ENCODE results near the gene GBA2.

GBA2 gene

DNA sequence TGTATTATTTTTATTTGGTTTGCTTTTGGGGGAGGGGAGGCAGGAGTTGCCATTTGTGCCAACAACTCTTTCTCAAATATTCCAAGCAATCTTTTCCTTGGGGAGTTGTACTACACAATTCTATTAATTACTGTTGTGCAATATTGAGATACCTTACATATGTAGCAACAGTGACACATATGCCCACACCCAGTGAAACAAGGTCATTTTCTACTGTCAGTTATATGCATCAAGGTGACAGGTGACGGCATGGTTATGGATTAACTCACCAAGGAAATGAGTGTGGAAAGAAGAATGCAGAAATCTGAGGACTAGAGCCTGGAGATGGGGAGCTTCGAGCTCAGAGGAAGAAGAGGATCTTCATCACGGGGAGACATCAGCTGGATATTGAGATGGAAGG lies 22.9 kb upstream of the GBA2 start:
- no peaks in the 10 kb centered on the region for H3K9me3 ChIP-seq
- no peak overlapping the region for H3K4me3 ChIP-seq (ENCODE audit: low read depth in 1 of 2, low read length in 1 of 2)
- peaks cover 18 to 20% of the 10 kb centered on the region in 2 experiments for H3K4me1 ChIP-seq (ENCODE audit: control insufficient read depth in 1 of 2, insufficient read depth in 1 of 2, low read depth in 1 of 2, low read length in 1 of 2)
- no peaks in the 10 kb centered on the region for H3K27me3 ChIP-seq
- no peak overlapping the region for H3K27ac ChIP-seq
- H3K36me3 ChIP-seq, result no peaks in the 10 kb centered on the region
- TF ChIP-seq, protein P1, sequence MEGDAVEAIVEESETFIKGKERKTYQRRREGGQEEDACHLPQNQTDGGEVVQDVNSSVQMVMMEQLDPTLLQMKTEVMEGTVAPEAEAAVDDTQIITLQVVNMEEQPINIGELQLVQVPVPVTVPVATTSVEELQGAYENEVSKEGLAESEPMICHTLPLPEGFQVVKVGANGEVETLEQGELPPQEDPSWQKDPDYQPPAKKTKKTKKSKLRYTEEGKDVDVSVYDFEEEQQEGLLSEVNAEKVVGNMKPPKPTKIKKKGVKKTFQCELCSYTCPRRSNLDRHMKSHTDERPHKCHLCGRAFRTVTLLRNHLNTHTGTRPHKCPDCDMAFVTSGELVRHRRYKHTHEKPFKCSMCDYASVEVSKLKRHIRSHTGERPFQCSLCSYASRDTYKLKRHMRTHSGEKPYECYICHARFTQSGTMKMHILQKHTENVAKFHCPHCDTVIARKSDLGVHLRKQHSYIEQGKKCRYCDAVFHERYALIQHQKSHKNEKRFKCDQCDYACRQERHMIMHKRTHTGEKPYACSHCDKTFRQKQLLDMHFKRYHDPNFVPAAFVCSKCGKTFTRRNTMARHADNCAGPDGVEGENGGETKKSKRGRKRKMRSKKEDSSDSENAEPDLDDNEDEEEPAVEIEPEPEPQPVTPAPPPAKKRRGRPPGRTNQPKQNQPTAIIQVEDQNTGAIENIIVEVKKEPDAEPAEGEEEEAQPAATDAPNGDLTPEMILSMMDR (IDR thresholded peaks at IDR 0.05), result no peak

DNA sequence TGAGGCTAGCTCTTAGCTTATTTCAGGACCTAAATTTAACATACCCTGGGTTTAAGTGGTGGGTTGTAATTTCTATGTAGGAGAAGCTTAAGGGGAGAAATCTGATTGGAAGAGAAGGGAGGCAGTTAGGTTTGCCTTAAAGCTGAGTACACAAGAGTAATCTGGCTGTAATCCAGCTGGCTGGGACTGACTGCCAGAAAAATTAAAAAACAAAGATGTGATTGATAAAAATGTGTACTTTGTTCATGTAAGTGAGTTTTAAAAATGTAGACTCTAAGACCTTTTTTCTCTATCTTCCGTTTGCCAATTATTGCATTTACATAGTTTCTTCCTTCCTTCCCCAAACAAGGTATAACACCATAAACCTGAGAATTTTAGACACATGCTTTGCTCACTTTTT lies 22.5 kb upstream of the GBA2 start:
- Histone ChIP-seq H3K4me1 (ENCODE audit: control insufficient read depth in 1 of 2, insufficient read depth in 1 of 2, low read depth in 1 of 2, low read length in 1 of 2) (peaks cover 18 to 20% of the 10 kb centered on the region in 2 experiments), H3K27ac (no peak overlapping the region), H3K36me3 (no peaks in the 10 kb centered on the region), H3K9me3 (no peaks in the 10 kb centered on the region), H3K27me3 (no peaks in the 10 kb centered on the region), H3K4me3 (ENCODE audit: low read depth in 1 of 2, low read length in 1 of 2) (no peak overlapping the region)
- TF ChIP-seq, protein P1 (IDR thresholded peaks at IDR 0.05), result no peak

DNA sequence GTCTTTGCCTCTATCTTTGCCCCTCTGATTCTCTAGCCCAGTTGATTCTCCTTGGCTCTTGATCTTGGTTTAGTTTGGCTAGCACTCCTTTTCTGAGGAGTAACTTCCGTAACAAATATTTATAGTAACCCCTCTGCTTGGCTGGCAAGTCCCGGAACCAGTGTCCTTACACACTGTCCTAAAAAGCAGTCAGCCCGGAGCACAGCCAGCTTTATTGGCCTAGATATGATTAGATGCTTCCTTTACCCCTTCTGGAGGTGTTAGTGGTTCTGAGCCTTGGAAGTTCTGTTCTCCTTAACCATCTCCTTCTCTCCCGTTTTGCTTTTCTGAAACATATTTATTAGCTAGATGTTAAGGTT lies 22.0 kb upstream of the GBA2 start:
- TF ChIP-seq, protein P1 (IDR thresholded peaks at IDR 0.05), result no peak
- H3K9me3 ChIP-seq, result no peaks in the 10 kb centered on the region
- H3K4me3 ChIP-seq (ENCODE audit: low read depth in 1 of 2, low read length in 1 of 2), result no peak overlapping the region
- no peaks in the 10 kb centered on the region for H3K27me3 ChIP-seq
- H3K36me3 ChIP-seq, result no peaks in the 10 kb centered on the region
- H3K27ac ChIP-seq, result no peak overlapping the region
- H3K4me1 ChIP-seq (ENCODE audit: control insufficient read depth in 1 of 2, insufficient read depth in 1 of 2, low read depth in 1 of 2, low read length in 1 of 2), result peaks cover 17 to 20% of the 10 kb centered on the region in 2 experiments

DNA sequence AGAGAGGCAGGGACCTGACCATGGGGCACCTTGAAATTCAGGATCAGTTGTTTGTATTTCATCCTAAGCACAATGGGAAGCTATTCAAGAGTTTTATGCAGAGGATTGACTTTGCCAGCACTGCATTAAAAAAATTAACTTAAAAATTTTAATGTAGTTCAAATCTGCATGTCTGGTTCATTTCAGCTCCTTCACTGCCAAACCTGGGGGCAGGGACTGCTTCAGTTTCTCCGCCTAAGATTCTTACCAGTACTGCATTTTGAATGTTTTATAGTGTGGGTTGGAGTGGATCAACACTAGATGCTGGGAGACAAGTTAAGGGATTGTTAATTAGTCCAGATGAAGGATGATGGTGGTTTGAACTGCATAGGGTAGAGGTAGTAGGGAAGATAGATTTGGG lies 20.7 kb upstream of the GBA2 start:
- H3K36me3 ChIP-seq, result no peaks in the 10 kb centered on the region
- H3K9me3 ChIP-seq, result no peaks in the 10 kb centered on the region
- no peaks in the 10 kb centered on the region for H3K27me3 ChIP-seq
- H3K4me3 ChIP-seq (ENCODE audit: low read depth in 1 of 2, low read length in 1 of 2), result no peak overlapping the region
- TF ChIP-seq, protein P1 (IDR thresholded peaks at IDR 0.05), result no peak
- H3K27ac ChIP-seq, result no peak overlapping the region
- H3K4me1 ChIP-seq (ENCODE audit: control insufficient read depth in 1 of 2, insufficient read depth in 1 of 2, low read depth in 1 of 2, low read length in 1 of 2), result peaks cover 6 to 9% of the 10 kb centered on the region in 2 experiments

DNA sequence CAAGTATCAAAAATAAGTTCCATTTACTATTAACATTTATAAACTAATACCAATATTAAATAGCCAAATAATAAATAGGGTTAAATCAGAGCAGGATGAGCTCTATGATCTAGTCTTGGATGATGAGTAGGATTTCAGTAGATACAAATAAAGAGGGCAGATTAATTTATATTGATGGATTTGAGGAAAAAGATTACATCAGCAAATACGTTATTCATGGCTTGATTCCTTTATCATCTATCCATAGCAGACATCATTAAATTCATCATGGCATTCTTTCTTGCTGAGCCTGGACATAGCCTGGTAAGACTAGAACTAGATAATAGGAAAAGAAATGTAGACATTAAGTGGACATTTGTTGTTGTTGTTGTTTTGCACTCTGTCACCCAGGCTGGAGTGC lies 18.4 kb upstream of the GBA2 start:
- no peaks in the 10 kb centered on the region for H3K27me3 ChIP-seq
- peaks cover 6 to 9% of the 10 kb centered on the region in 2 experiments for H3K4me1 ChIP-seq (ENCODE audit: control insufficient read depth in 1 of 2, insufficient read depth in 1 of 2, low read depth in 1 of 2, low read length in 1 of 2)
- TF ChIP-seq, protein P1 (IDR thresholded peaks at IDR 0.05), result no peak
- no peaks in the 10 kb centered on the region for H3K36me3 ChIP-seq
- no peak overlapping the region for H3K4me3 ChIP-seq (ENCODE audit: low read depth in 1 of 2, low read length in 1 of 2)
- H3K9me3 ChIP-seq, result no peaks in the 10 kb centered on the region
- H3K27ac ChIP-seq, result no peak overlapping the region

DNA sequence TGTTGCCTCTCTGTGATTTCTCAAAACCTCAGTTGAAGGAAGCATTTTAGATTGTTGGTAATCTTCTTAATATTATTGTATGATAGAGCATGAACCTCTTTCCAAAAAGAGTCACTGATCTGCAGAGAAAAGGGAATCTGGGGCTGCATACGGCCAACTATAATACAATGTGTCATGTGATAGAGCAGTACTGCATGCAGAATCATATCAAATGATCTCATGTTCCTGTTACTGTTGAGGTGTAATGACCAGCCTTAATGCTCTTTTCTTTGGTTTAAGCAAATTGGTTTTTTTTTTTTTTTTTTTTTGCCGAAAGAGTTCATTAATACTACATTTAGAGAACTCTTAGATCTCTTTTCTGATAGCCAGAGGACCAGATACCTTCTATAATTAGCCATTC lies 18.0 kb upstream of the GBA2 start:
- no peaks in the 10 kb centered on the region for H3K9me3 ChIP-seq
- TF ChIP-seq, protein P1 (IDR thresholded peaks at IDR 0.05), result no peak
- no peak overlapping the region for H3K27ac ChIP-seq
- no peaks in the 10 kb centered on the region for H3K36me3 ChIP-seq
- H3K27me3 ChIP-seq, result no peaks in the 10 kb centered on the region
- no peak overlapping the region for H3K4me3 ChIP-seq (ENCODE audit: low read depth in 1 of 2, low read length in 1 of 2)
- H3K4me1 ChIP-seq (ENCODE audit: control insufficient read depth in 1 of 2, insufficient read depth in 1 of 2, low read depth in 1 of 2, low read length in 1 of 2), result peaks cover 4 to 6% of the 10 kb centered on the region in 2 experiments
